Stomach (tissue), 4 donors: Measurements from ENCODE around the gene SIGLEC9.

ENCODE experiments used
- EP300 ChIP-seq: sonication (generic); formaldehyde crosslinking; IDR thresholded peaks from one replicate; pipeline ENCODE4 v1.6.1; 2017; ENCODE audit warnings: antibody characterized with exemption
- POLR2A ChIP-seq, 4 donors: fragments of 450-650 bp; IDR thresholded peaks; one replicate each; pipeline ENCODE4 v1.6.1; 2016; ENCODE audit warnings: antibody characterized with exemption in 4 of 4, control low read depth in 2 of 4, mild to moderate bottlenecking in 1 of 4, moderate library complexity in 1 of 4
- POLR2AphosphoS5 ChIP-seq, 3 donors: sonication (generic); formaldehyde crosslinking; IDR thresholded peaks; one replicate each; pipeline ENCODE4 v1.6.1; 2016; ENCODE audit warnings: antibody characterized with exemption in 3 of 3
- TF ChIP-seq, protein P1 (sequence below), 7 experiments: fragments of 450-650 bp in 4 of 7; fragments of 200-600 bp in 3 of 7; sonication (generic) in 3 of 7; IDR thresholded peaks; one replicate each; pipeline ENCODE4 v1.5.1; 2016 to 2019; ENCODE audit warnings: antibody characterized with exemption in 7 of 7, control low read depth in 2 of 7, mild to moderate bottlenecking in 1 of 7

DNA sequence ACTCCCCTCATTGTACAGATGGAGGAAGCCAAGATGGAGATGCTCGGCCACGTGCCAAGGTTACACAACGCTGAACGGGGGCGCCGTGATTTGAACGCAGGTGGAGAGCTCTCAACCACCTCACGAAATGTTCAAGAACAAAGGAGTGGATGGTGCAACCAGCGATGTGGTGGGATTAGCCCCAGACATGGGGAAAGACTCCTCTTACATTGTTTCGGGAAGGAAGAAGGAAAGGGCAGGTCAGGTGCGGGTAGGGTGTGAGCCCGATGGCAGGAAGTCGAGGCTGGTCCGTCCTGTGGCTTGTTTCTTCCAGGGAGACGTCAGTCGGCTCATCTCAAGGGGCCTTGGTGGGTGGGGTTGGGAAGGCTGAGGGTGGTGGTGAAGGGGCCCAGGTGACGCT, 34.9 kb upstream of the SIGLEC9 start:
- TF ChIP-seq, protein P1, sequence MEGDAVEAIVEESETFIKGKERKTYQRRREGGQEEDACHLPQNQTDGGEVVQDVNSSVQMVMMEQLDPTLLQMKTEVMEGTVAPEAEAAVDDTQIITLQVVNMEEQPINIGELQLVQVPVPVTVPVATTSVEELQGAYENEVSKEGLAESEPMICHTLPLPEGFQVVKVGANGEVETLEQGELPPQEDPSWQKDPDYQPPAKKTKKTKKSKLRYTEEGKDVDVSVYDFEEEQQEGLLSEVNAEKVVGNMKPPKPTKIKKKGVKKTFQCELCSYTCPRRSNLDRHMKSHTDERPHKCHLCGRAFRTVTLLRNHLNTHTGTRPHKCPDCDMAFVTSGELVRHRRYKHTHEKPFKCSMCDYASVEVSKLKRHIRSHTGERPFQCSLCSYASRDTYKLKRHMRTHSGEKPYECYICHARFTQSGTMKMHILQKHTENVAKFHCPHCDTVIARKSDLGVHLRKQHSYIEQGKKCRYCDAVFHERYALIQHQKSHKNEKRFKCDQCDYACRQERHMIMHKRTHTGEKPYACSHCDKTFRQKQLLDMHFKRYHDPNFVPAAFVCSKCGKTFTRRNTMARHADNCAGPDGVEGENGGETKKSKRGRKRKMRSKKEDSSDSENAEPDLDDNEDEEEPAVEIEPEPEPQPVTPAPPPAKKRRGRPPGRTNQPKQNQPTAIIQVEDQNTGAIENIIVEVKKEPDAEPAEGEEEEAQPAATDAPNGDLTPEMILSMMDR (IDR thresholded peaks at IDR 0.05), result no peak
- TF ChIP-seq POLR2A (IDR thresholded peaks at IDR 0.05) (no peak), POLR2AphosphoS5 (IDR thresholded peaks at IDR 0.05) (no peak), EP300 (no peak)
